ENCODE results near the gene SPOCD1.

- TF ChIP-seq CTCF (IDR thresholded peaks at IDR 0.05): no peak
- TF ChIP-seq EP300 (IDR thresholded peaks at IDR 0.05): no peak
Measured at GRCh38 chr1:31811605-31812004, 4.2 kb downstream of the SPOCD1 start.

All from ovary (tissue), 3 donors.